Activated CD8-positive, alpha-beta memory T cell treated with anti-CD3 and anti-CD28 coated beads, Interleukin-2, amount 50 U/mL, for 1 hour (primary cell): Measurements from ENCODE around the gene GALNS.

Experiments used
- DNase-seq: peaks from one replicate; pipeline ENCODE4 v3.0.0-alpha.2; 2020; ENCODE audit errors: extremely low read depth

The GALNS gene

DNA sequence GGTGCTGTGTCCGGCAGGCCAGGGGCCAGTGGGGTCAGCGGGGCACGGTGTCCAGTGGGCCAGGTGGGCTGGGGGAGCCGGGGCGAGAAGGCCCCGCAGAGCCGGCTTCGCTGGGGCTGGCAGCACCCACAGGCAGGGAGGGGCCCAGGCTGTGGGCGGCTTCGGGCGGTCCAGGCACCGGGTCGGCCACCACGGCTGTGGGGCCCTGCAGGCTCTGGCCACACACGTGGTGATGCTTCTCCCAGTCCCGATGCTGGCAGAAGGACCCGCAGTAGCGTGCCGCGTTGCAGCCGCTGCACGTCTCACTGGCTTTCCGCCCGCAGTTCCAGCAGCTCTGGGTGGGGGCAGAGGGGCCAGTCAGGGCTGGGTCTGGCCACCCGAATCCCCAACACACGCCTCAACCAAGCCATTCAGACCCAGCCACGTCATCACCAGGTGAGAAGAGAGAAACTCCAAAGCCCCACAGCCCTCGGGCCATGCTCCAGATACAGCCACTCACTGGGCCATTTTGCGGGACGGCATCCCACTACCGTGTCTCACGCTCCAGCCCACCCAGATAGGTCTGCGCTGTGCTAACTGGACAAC is 20.3 kb upstream of the GALNS start:
- DNase-seq: no peak

DNA sequence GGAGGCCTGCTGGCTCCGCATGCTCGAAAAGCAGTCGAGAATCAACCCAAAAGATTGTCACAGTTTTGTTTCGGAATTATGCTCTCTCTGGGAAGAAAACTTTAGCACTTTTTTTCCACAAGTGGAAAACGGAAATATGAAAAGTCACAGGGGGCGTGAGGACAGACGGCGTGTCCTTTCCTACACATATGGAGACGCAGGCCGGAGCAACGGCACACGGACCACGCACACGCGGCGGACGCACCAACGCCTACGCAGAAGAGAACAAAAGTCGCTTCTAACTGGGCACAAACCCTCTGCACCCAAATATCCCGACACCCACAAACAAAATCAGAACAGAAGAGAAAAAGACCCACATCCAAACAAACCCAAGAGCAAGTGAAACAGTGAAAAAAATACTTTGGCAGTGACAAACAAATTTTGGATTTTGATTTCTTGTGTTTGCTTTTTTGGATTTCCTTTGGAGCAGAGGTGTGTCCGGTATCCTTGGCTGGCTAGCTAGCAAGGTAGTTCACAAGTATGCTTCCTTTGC is 19.0 kb upstream of the GALNS start:
- no peak for DNase-seq

DNA sequence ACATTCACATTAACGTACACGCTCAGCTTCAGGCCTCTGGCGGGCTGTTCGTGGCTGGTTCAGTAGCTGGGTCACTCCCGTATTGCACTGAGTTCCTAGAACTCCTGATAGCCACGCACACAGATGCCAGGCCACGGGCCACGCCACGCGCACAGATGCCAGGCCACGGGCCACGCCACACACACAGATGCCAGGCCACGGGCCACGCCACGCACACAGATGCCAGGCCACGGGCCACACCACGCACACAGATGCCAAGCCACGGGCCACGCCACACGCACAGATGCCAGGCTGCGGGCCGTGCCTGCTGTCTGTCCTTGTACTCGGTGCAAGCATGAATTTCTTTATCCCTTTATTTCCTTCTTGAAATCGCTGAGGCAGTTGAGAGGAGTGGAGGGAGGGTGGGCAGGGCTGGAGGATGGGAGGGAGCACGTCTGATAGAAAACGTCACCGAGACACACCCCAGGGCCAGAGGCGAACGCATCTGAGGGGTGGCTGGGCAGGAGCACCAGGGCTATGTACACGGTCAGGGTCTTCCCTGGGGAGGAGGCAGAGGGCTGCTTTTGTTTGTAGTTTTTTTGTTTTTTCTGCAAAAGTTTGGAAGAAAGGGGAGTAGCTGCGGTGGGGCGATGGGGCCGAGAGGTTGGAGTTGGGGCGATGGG is 18.3 kb upstream of the GALNS start:
- no peak for DNase-seq

DNA sequence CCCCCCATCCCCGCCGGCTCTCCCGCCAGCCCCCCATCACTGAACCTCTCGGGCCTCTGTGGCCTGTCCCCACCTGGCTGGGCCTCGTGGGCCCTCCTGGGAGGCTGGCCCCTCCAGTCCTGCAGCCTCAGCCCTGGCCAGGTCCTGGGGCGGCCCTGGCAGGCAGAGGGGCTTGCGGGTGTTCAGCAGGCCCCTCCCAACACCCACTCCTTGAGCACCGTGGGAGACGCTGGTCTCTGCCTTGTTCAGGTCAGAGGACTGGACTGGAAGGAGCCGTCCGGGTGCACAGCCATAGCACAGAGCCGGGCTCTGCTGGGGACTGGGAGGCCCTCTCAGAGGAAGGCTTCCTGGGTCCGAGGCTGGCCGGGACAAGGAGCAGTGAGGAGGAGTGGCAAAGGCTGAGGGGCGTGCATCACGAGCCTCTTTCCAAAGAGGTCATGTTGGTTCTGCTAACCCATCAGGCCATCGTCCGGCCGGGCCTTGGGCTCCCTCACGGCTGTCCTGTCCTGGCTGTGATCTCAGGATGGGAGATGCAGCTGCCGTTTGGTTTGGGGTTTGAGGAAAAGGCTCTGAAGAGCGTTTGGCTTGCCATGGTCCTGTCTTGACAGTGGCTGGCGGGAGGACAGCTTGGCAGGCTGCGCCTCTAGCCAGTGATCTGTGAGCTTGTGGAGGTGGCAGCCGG is 16.0 kb upstream of the GALNS start:
- DNase-seq: no peak

DNA sequence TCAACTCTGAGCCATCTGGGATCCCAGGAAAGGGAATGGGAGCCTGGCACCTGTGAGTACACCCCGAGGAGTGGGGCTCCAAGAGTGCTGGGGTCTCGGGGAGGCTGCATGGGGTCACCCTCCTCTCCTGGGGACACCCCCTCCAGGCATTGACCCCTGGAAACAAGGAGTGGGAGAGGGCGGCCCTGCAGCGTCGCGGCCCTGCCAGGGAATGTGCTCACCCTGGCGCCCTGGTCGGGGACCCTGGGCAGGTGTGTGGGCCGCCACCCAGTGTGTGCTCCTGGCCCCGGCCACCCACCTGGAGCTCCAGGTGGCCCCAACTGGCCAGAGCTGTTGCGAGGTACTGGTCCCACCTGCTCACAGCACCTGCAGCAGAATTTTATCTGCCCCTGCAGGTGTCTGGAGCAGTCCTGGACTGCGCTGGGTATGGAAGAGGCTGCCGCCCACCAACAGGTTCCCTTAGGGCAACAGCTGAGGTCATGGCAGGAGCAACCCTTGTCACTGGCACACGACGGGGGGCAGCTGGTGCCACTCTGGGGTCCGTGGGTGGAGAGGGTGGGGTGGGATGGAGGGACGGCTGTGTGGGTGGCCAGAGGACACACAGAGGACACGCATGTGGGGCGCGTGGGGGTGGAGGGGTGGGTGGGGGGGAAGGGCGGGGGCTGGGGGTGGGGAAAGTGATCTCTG is 15.1 kb upstream of the GALNS start:
- no peak for DNase-seq

DNA sequence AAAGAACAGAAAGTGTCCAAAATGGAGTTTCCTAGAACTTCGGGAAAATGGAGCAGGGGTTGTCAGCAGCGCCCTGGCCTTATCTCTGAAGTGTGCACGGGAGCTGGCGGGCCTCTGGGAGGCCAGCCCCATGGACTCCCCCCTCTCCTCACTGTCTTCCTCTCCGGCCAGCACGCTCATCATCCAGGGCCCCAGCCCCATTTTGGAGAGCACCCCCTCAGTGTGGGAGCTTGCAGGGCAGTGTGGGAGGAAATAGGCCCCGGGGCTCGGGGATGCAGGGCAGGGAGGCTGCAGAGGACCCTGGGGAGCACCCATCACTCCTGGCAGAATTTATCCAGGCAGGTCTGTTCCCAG is 14.6 kb upstream of the GALNS start:
- DNase-seq: no peak

DNA sequence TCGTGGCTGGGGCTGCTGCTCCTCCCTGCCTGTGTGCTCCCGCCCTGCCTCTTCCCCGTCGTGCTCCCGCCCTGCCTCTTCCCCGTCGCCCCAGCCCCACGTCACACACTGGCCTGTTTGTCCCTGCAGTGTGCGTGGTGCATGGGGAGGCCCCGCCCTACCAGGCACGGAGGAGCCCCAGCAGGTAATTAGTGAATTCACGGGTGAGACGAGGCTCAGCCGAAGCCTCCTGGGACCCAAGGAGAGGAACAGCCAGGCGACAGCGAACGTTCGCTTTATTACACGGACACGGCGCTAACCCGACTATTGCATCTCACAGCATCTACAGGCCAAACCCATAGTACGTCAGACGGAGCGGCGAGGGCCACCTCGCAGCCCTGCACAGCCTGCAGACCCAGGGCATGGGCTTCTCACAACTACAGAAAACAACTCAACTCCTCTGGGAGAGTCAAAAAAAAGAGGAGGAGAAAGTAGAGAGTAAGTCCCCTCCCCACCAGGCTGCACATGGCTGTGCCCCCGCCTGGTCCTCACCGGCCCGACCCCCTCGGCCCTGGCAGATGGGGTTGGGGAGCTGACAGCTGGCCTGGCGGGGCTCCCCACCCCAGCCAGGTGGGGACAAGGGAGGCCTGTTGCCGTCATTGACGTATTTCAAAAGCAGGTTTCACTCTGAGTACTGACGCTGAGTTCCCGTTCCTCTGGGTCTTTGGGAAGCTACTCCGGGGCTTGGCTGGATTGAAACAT is 14.0 kb upstream of the GALNS start:
- no peak for DNase-seq

DNA sequence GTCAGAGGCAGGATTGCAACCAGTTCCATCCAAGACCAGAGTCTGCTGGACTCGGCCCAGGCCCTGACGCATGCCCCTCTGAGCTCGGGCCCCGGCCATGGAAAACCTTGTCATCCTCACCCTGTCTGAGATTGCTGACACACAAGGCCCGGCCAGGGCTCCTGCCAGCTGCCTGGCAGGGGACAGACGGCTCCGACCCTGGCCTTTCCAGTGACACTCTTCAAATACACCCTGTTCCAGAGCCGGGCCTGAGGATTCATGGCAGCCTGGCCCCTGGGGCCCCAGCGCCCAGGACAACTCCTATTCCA is 12.9 kb upstream of the GALNS start:
- DNase-seq: no peak

DNA sequence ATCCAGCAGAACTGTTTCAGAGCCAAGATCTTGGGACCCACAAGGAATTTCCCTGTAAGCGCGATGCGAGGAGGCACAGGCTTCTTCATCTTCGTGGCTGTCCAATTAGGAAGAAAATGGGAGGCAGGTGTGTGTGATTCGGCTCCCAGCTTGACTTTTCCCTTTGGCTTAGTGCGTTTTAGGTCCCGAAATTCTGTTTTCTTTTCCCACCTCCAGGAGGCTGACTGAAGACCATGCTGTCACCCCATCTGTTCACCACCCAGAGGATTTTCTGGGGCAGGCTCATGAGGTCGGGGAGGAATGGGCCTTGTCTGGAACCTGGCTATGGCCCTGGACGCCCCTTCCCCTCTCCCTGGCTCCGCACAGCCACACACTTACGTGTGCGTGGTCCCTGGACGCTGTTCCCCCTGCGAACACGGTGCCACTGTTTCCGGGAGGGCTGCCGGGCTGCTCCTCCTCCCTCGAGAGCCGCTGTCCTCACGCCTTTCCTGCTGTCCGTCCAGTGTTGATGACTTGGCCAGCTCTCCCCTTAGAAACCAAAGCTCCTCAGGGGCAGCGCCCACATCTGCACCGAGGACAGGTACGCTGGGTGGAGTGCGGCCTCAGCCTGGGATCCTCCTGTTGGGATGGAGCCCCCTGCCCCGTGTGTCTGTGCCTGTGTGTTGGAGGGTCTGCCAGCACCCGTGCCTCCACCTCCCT is 12.4 kb upstream of the GALNS start:
- no peak for DNase-seq

DNA sequence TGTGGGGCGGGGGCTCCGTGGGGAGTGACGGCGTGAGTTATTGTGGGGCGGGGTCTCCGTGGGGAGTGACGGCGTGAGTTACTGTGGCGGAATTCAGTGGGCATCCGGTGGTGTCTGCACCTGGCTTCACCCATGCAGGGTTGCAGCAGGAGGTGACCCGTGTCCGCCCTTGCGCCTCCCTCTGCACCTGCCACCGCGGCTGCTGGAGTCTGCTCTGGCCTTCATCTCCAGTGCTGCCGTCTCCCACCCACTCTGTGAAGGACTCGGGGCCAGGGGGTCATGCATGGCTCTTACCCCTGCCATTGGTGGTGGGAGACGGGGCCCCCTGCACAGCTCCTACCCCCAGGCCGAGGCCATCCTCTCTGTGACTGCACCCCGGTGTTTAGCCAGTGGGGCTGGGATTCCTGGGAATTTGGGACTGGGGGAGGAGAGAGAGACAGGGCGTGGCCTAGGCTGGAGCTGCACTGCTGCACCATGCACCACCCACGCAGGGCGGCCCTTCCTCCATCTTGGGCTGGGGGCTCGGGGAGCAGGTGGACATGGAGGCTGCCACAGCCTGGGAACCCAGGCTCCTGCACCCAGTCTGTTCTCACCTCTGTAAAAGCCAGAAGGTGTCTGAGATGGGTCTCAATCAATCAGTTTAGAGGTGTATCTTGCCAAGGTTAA is 11.0 kb upstream of the GALNS start:
- no peak for DNase-seq

DNA sequence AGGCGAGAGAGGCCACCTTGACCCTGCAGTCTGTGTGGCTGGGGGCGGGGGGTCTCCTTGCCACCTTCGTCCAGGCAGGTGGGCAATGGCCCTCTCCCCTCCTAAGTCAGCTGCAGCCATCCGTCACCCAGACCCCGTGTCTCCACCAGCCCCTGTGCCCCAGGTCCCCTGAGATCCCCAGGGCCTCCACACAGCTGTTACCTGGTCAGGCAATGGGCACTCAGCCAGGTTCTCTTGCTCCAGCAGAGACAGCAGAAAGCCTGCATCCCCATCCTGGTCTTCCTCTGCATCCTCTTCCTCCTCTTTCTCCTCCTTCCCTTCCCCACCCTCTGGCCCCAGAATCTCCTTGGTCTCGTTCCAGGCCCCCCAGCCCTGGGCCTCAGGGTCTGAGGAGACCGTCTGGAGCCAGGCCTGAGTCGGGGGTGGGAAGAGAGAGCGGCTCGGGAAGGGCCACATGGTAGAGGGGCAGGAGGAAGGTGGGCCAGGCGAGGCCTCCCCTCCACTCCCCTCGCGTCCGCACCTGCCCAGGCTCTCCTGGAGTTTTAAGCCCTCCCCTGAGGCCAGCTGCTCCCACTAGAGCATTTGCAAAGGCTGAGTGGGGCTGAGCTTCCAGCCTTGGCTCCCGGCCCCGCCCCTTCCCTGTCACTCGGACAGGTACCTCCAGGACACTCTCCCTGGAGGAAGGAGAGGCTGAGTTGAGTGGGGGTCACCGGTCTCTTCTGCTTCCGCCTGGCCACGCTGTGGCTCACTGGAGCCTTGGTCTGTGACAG is 9.6 kb upstream of the GALNS start, which contains the start of gene PABPN1L:
PABPN1L (minus strand) TSS at position 510 of the 770 bp plus-strand sequence; CDS start at position 456, 54 bp downstream.
- no peak for DNase-seq

DNA sequence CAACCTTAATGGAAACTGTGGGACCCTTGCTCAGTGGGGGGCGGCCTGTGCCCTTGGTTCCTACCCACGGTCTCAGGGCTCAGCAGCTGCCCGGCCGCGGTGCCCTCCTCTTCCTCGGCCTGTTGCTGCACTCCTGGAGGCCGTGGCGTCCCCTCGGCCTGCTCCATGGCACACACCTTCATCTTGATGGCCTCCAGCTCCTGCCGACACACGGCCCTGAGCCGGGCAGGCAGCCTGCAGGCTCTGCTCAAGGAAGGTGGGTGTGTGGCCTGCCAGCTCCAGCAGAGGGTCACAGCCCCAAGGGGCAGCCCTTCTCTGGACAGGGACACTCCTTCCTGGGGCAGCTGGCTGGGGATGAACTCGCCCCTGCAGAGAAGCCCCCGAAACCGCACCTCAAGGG is 9.0 kb upstream of the GALNS start:
- no peak for DNase-seq

DNA sequence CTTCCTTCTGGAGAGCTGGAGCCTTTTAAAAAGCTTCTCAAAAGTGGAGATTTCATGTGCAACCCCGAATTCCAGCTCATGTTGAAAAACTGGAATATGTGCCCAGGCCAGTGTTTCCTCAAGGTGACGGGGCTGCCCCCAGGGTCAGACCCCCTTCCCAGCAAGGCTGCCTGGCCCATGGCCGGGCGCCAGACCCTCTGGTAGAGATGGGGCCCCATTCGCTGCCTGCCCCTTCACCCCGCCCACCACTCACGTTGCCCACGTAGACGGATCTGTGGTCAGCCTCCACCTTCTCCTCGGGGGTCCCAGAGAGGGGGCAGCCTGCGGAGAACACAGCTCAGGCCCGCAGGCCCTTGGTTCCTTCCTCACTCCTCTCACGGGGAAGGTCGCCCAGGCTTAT is 8.6 kb upstream of the GALNS start:
- no peak for DNase-seq

DNA sequence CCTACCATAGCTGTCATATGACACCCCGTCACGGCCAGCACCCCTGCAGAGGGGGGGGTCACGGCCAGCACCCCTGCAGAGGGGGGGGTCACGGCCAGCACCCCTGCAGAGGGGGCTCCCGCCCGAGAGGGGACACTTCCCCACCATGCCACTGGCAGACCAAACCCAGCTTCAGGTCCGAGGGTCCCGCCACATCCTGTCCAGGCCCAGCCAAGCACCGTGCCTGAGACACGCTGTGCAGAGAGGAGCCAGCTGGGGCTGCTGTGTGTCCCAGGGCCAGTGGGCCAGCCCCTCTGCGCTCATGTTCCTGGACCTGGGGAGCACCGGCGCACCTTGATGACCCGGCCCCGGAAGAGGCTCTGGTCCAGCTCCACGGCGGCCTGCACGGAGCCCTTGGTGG is 7.8 kb upstream of the GALNS start:
- DNase-seq: no peak

DNA sequence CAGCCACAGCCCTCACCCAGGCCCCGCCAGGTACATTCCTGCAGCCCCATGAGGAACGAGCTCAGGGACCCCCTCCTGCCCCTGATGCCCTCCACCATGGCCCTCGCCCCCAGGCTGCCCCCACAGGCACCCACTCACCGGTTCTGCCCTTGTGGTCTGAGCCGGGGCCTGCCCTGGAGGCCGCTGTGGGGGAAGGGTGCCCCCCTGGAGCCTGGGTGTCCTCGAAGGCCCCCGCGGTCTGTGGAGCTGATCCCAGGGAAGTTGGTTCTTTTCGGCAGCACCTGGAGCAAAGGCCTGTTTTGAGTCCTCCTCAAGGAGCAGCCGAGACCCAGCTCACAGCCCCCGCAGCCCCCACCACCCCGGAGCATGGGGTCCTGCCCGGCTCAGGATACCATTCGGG is 7.4 kb upstream of the GALNS start:
- no peak for DNase-seq

DNA sequence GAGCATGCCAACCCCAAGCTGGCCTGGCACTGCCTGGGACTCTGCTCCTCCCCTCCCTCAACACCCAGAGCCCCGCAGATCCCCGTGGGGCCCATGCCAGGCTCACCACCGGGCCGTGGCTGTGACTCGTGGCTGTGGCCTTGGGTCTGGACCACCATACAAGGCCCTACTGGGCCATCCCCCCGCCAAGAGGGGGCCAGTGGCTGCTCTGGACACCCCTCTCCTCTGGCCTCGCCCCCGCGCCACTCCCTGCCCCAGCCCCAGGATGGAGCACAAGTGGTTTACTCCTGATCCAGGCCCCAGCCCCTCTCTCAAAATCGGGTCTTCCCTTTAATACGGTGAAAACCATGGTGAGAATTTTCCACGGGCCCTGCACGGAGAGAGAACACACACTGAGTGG is 6.7 kb upstream of the GALNS start:
- no peak for DNase-seq

DNA sequence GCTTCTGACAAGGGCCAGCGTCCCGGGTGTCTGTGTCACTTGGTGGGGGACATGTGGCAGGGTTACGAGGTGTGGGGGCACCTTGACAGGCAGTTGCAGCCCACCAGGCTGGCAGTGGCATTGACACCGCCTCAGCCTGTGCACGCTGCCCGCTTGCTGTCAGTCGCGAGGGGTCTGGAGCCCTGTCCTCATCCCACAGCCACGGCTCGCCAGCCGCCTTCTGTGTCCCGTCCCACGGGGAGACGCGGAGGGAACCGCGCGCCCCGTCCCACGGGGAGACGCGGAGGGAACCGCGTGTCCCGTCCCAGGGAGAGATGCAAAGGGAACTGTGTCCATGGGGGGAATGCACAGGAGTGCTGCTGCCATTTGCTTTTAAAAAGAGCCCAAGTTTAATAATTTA is 6.2 kb upstream of the GALNS start:
- DNase-seq: no peak

DNA sequence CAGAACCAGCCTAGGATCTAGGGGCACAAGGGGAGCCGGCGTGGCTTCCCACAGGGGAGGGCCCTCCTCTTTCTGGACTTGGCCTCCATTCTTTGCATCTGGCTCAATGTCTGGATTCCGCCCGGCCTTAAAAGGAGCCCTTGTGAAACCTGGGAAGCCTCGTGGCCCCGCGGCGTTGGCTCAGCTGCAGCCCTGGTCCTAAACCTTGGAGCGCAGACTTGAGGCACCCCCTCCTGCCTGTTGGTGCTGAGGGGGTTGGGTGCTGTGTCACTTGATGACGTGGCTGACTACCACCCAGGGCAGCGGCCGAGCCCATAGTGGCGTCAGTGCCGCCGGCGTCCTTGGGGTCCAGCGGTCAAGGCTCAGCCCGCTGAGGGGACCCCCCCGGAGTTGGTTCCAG is 4.6 kb upstream of the GALNS start:
- DNase-seq: no peak

DNA sequence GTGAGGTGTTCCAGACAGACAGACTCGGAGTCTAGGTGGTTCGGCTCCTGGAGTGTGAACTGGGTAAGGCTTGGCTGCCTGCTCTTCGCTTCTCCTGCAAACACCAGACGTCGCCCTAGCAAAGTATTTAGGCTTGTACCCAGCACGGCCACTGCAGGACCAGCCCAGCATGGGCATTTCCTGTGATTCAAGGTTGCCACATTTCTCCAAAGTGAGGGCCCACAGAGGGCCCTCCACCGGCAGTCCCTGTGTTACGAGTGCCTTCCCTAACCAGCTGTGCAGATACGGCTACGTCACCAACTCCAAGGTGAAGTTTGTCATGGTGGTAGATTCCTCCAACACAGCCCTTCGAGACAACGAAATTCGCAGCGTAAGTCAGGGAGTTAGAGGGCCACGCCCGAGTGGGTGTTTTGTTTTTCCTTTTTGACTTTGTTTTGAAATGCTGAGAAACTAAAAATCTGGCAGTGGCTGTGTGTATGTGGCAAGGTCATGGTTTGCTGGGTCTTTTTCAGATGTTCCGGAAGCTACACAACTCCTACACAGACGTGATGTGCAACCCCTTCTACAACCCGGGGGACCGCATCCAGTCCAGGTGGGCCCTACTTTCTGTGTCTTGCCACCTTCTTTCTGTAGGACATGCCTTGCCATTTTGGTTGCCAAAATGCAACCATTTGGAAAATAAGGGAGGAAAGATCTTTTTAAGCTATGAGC is 2.8 kb upstream of the GALNS start:
- no peak for DNase-seq
